GM18861 (cell line): ENCODE results near the gene MAOB.

ENCODE experiments used
- ATAC-seq: cut with Tn5 transposase; IDR thresholded peaks from one replicate; pipeline ENCODE4 v1.9.1; 2021; ENCODE audit not compliant: unreplicated experiment

MAOB gene

GRCh38 chrX:43718081-43718480 lies 164.2 kb downstream of the MAOB start:
- no peak for ATAC-seq

- no peak for ATAC-seq
Observed at GRCh38 chrX:43717161-43717560, 165.1 kb downstream of the MAOB start.

- no peak for ATAC-seq
Observed at GRCh38 chrX:43716696-43717095, 165.6 kb downstream of the MAOB start.
